Umbilical cord (tissue), 2 donors: ENCODE measurements around the gene CYP26C1. TPM values are rescaled to one million over a fixed set of nuclear protein-coding genes. Genes with fewer than 3 reads are reported as not detected.

Source experiments
- DNase-seq: peaks from one replicate; pipeline ENCODE4 v3.0.0-alpha.2; 2015; ENCODE audit warnings: low spot score
- total RNA-seq: library from RNA; depleted of rRNA; stranded (reverse); fragments of >200 nt; gene quantifications from one replicate; pipeline ENCODE4 v1.2.3, GENCODE V29; 2014; ENCODE audit warnings: low replicate concordance; ENCODE audit not compliant: insufficient read depth

CYP26C1 gene
- total RNA-seq, 1 donor from 2014 or later = 0.24 TPM

GRCh38 chr10:93113042-93113441 lies 52.4 kb downstream of the CYP26C1 start:
- no peak for DNase-seq

GRCh38 chr10:93115661-93116383 lies 55.2 kb downstream of the CYP26C1 start:
- no peak for DNase-seq

Other genes starting within 250 kb of the CYP26C1 start
- 43.8 TPM for gene EXOC6, start 212.3 kb upstream of the CYP26C1 start, total RNA-seq
- 0.72 TPM for gene CYP26A1, start 13.1 kb downstream of the CYP26C1 start, total RNA-seq